ENCODE measurements around the gene NCCRP1. TPM values are rescaled to one million over a fixed set of nuclear protein-coding genes. Genes with fewer than 3 reads are reported as not detected.

The NCCRP1 gene
- total and polyA plus RNA-seq, 2 experiments from 2014 or later = 2.5 to 7.0 TPM

GRCh38 chr19:39223703-39224279 lies 27.0 kb downstream of the NCCRP1 start:
- no peak overlapping the region for H3K4me2 ChIP-seq
- no peak overlapping the region for H2AFZ ChIP-seq
- no peaks in the 10 kb centered on the region for H4K20me1 ChIP-seq (ENCODE audit: insufficient read depth, poor library complexity, severe bottlenecking)
- H3K9me2 ChIP-seq (replicated peaks; ENCODE audit: insufficient read depth) = no peaks in the 10 kb centered on the region
- 20% methylated on average over 4 of the region's 4 CpGs for WGBS (ENCODE audit: low lambda C conversion rate, missing lambda C conversion rate)
- H3K4me3 ChIP-seq = no peak overlapping the region
- H3K4me1 ChIP-seq (ENCODE audit: insufficient read depth) = no peaks in the 10 kb centered on the region
- no peaks in the 10 kb centered on the region for H3K79me2 ChIP-seq
- H3K9me3 ChIP-seq (ENCODE audit: low read depth) = no peaks in the 10 kb centered on the region
- H3K36me3 ChIP-seq (replicated peaks; ENCODE audit: insufficient read depth, low read depth) = no peaks in the 10 kb centered on the region
- peaks cover 4% of the 10 kb centered on the region for H3K27me3 ChIP-seq
- H3K27ac ChIP-seq = no peak overlapping the region
- TF ChIP-seq EZH2 (IDR thresholded peaks at IDR 0.05; ENCODE audit: borderline replicate concordance) (no peak), CTCF (IDR thresholded peaks at IDR 0.05; ENCODE audit: poor library complexity) (no peak), EZH2phosphoT487 (IDR thresholded peaks at IDR 0.05; ENCODE audit: low read depth, severe bottlenecking, unreplicated experiment) (no peak)
- peak; percentile 65 for DNase-seq (ENCODE audit: low spot score)

DNA sequence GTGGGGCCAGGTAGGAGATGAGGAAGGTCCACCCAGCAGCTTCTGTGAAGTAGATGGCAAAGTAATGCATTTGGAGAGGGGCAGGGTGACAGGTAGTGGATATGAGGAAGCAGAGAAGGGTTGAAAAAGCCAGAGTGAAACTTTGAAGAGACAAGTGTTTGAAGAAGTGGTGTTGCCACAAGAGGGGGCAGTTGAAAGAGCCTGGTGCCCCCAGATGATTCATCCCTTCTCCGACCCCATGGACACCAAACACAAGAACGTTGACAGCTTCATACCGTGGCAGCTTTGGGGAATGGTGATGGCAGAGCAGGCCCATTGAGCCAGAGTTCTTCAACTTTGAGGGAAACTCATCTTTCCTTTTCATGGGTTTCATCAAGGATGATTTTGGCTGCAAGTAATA lies 28.1 kb downstream of the NCCRP1 start:
- no peak for DNase-seq (ENCODE audit: low spot score)
- no peaks in the 10 kb centered on the region for H3K36me3 ChIP-seq (replicated peaks; ENCODE audit: insufficient read depth, low read depth)
- H3K4me3 ChIP-seq = no peak overlapping the region
- H3K79me2 ChIP-seq = no peaks in the 10 kb centered on the region
- WGBS (ENCODE audit: low lambda C conversion rate, missing lambda C conversion rate) = 25% methylated on average over 3 of the region's 3 CpGs
- no peaks in the 10 kb centered on the region for H3K9me2 ChIP-seq (replicated peaks; ENCODE audit: insufficient read depth)
- no peaks in the 10 kb centered on the region for H4K20me1 ChIP-seq (ENCODE audit: insufficient read depth, poor library complexity, severe bottlenecking)
- H3K4me1 ChIP-seq (ENCODE audit: insufficient read depth) = no peaks in the 10 kb centered on the region
- no peaks in the 10 kb centered on the region for H3K9me3 ChIP-seq (ENCODE audit: low read depth)
- no peak overlapping the region for H3K27ac ChIP-seq
- TF ChIP-seq EZH2phosphoT487 (IDR thresholded peaks at IDR 0.05; ENCODE audit: low read depth, severe bottlenecking, unreplicated experiment) (no peak), EZH2 (IDR thresholded peaks at IDR 0.05; ENCODE audit: borderline replicate concordance) (no peak), CTCF (IDR thresholded peaks at IDR 0.05; ENCODE audit: poor library complexity) (no peak)
- no peak overlapping the region for H3K4me2 ChIP-seq
- H3K27me3 ChIP-seq = peaks cover 4% of the 10 kb centered on the region
- H2AFZ ChIP-seq = no peak overlapping the region

DNA sequence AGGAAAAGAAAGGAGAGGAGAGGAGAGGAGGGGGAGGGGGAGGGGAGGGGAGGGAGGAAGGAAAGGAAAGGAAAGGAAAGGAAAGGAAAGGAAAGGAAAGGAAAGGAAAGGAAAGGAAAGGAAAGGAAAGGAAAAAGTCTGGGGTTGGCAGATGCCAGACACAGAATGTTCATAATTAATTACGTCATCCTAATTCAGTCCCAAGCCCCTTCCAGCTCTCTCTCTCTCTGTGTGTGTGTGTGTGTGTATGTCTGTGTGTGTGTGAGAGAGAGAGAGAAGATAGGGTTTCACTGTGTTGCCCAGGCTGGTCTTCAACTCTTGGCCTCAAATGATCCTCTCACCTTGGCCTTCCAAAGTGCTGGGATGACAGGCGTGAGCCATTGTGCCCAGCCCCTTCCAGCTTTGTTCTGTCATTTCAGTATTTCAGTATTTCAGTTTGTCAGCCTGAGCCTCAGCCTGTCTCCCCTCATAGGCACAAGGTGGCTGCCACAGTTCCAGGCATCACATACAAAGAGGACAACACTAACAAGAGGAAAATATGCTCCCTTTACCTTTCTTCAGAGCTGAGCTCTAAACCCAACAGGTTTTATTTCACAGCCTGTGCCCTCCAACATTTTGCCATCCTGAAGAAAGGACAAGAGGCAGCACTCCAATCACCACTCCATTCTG lies 33.5 kb downstream of the NCCRP1 start:
- TF ChIP-seq CTCF (IDR thresholded peaks at IDR 0.05; ENCODE audit: poor library complexity) (no peak), EZH2 (IDR thresholded peaks at IDR 0.05; ENCODE audit: borderline replicate concordance) (no peak), EZH2phosphoT487 (IDR thresholded peaks at IDR 0.05; ENCODE audit: low read depth, severe bottlenecking, unreplicated experiment) (no peak)
- no peak for DNase-seq (ENCODE audit: low spot score)
- WGBS (ENCODE audit: low lambda C conversion rate, missing lambda C conversion rate) = 92% methylated on average over 2 of the region's 2 CpGs
- H3K27ac ChIP-seq = no peak overlapping the region
- no peaks in the 10 kb centered on the region for H3K36me3 ChIP-seq (replicated peaks; ENCODE audit: insufficient read depth, low read depth)
- no peak overlapping the region for H2AFZ ChIP-seq
- H3K4me3 ChIP-seq = no peak overlapping the region
- no peaks in the 10 kb centered on the region for H3K4me1 ChIP-seq (ENCODE audit: insufficient read depth)
- H3K9me2 ChIP-seq (replicated peaks; ENCODE audit: insufficient read depth) = no peaks in the 10 kb centered on the region
- H3K79me2 ChIP-seq = no peaks in the 10 kb centered on the region
- H3K4me2 ChIP-seq = no peak overlapping the region
- no peaks in the 10 kb centered on the region for H3K9me3 ChIP-seq (ENCODE audit: low read depth)
- no peaks in the 10 kb centered on the region for H4K20me1 ChIP-seq (ENCODE audit: insufficient read depth, poor library complexity, severe bottlenecking)
- peaks cover 8% of the 10 kb centered on the region for H3K27me3 ChIP-seq

Data from hepatocyte (in vitro differentiated cells).